Sigmoid colon (tissue), 4 donors: ENCODE results near the gene DNAH12.

ENCODE experiments used
- EP300 ChIP-seq, 4 donors: sonication (generic); formaldehyde crosslinking; IDR thresholded peaks; one replicate each; pipeline ENCODE4 v1.6.1; 2017; ENCODE audit warnings: antibody characterized with exemption in 4 of 4
- POLR2A ChIP-seq, 2 donors: fragments of 450-650 bp; IDR thresholded peaks; one replicate each; pipeline ENCODE4 v1.6.1; 2016; ENCODE audit warnings: antibody characterized with exemption in 2 of 2, mild to moderate bottlenecking in 2 of 2, moderate library complexity in 2 of 2
- POLR2AphosphoS5 ChIP-seq, 4 donors: sonication (generic); formaldehyde crosslinking; IDR thresholded peaks; one replicate each; pipeline ENCODE4 v1.6.1; 2017; ENCODE audit warnings: antibody characterized with exemption in 4 of 4
- TF ChIP-seq, protein P1 (sequence below), 4 experiments: fragments of 450-650 bp in 3 of 4; fragments of 200-600 bp in 1 of 4; IDR thresholded peaks; one replicate each; pipeline ENCODE4 v1.5.1; 2016 to 2019; ENCODE audit warnings: antibody characterized with exemption in 4 of 4, mild to moderate bottlenecking in 3 of 4, moderate library complexity in 2 of 4

DNA sequence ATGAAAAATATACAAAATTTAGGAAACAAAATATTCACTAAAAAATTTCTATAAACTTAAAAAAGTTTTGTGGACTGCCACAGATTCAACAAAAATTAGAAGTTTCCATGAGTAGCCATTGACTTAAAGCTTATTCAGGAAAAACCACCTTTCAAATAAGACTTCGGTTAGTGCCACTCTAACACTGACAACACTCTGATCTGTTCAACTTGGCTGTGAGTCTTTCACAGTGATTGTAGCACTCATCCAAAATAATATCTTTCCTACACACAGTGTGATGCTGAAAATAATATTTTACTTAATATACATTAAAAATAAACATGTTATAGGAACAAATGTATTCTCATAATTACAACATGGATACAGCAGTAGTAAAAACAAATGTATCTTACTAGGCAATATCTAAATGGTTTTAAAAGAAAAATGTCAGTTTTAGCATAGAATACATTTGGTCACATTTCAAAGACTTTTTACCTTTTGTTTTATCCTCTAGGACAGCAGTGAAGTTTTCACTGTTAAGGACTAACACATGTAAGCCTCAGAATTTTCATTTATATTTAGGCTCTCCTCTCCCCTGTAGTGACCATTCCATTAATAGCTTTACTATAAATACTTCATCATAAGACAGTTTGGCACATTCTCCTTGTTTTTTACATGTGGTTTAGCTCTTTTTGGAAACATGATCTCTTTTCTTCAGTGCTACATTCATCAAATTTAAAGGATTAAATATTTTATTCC is 251.8 kb downstream of the DNAH12 start, which contains the start of gene ASB14:
- TF ChIP-seq POLR2A (IDR thresholded peaks at IDR 0.05) (no peak), POLR2AphosphoS5 (IDR thresholded peaks at IDR 0.05) (no peak), EP300 (IDR thresholded peaks at IDR 0.05) (no peak)
- TF ChIP-seq, protein P1, sequence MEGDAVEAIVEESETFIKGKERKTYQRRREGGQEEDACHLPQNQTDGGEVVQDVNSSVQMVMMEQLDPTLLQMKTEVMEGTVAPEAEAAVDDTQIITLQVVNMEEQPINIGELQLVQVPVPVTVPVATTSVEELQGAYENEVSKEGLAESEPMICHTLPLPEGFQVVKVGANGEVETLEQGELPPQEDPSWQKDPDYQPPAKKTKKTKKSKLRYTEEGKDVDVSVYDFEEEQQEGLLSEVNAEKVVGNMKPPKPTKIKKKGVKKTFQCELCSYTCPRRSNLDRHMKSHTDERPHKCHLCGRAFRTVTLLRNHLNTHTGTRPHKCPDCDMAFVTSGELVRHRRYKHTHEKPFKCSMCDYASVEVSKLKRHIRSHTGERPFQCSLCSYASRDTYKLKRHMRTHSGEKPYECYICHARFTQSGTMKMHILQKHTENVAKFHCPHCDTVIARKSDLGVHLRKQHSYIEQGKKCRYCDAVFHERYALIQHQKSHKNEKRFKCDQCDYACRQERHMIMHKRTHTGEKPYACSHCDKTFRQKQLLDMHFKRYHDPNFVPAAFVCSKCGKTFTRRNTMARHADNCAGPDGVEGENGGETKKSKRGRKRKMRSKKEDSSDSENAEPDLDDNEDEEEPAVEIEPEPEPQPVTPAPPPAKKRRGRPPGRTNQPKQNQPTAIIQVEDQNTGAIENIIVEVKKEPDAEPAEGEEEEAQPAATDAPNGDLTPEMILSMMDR (IDR thresholded peaks at IDR 0.05): no peak
